HCT116 (cell line): ENCODE results near the gene CLEC11A.

Experiments
- CTCF ChIP-seq, 3 experiments: fragments of 200-600 bp in 1 of 3; sonication (generic) in 1 of 3; IDR thresholded peaks in 2 of 3; conservative IDR thresholded peaks in 1 of 3; 2 replicates each; pipeline ENCODE4 v1.5.1; 2012 to 2017; ENCODE audit warnings: low read depth in 2 of 3, low read length in 2 of 3, antibody characterized with exemption in 1 of 3, borderline replicate concordance in 1 of 3, control low read depth in 1 of 3, mild to moderate bottlenecking in 1 of 3, mixed read lengths in 1 of 3, mixed run types in 1 of 3, moderate library complexity in 1 of 3; ENCODE audit not compliant: insufficient read depth in 1 of 3
- EZH2 ChIP-seq: fragments of 200-600 bp; sonication (generic); IDR thresholded peaks from 2 replicates; pipeline ENCODE4 v1.6.1; 2017; ENCODE audit warnings: antibody characterized with exemption, mixed run types
- JUND ChIP-seq: IDR thresholded peaks from 2 replicates; pipeline ENCODE4 v1.6.1; 2012
- POLR2A ChIP-seq: IDR thresholded peaks from 2 replicates; pipeline ENCODE4 v1.7.0; 2011; ENCODE audit warnings: borderline replicate concordance; ENCODE audit not compliant: insufficient read depth, insufficient read length; ENCODE audit errors: extremely low read depth
- POLR2AphosphoS5 ChIP-seq: IDR thresholded peaks from 2 replicates; pipeline ENCODE4 v1.6.1; 2011; ENCODE audit warnings: mild to moderate bottlenecking, low read depth, low read length, moderate library complexity
- RAD21 ChIP-seq: IDR thresholded peaks from 2 replicates; pipeline ENCODE4 v1.6.1; 2012; ENCODE audit warnings: low read depth, mild to moderate bottlenecking
- SP1 ChIP-seq: IDR thresholded peaks from 2 replicates; pipeline ENCODE4 v1.6.1; 2012; ENCODE audit warnings: low read depth
- ZFX ChIP-seq: fragments of 450-650 bp; IDR thresholded peaks from 2 replicates; pipeline ENCODE4 v1.6.1; 2017
- ZNF274 ChIP-seq: fragments of 200-500 bp; sonication (Bioruptor generic); IDR thresholded peaks from 2 replicates; pipeline ENCODE4 v1.6.1; 2014; ENCODE audit warnings: mild to moderate bottlenecking, low read depth, low read length, inconsistent platforms

GRCh38 chr19:50696094-50696483 is 27.1 kb upstream of the CLEC11A start:
- TF ChIP-seq EZH2 (no peak), POLR2A (no peak), SP1 (no peak), JUND (no peak), CTCF (IDR thresholded peaks at IDR 0.05 in 2 of 3, conservative IDR thresholded peaks at IDR 0.05 in 1 of 3; ENCODE audit: borderline replicate concordance in 1 of 3, insufficient read depth in 1 of 3, low read depth in 2 of 3, low read length in 2 of 3) (no peak), ZFX (no peak), RAD21 (no peak), ZNF274 (no peak), POLR2AphosphoS5 (no peak)
